Activated T-cell treated with anti-CD3 and anti-CD28 coated beads, Interleukin-2, amount 50 U/mL, for 24 hours (primary cell): ENCODE data around the gene CTDSPL.
"Not testable (repeated sequence)": the region's sequence is repeated elsewhere in the genome, so short reads cannot be mapped to it uniquely, and the experiment has no call there.

Experiments used
- DNase-seq: peaks from one replicate; pipeline ENCODE4 v3.0.0-alpha.2; 2020
- H3K27ac Mint-ChIP-seq: 2 replicates; pipeline ENCODE4 v1.8.0; 2020; ENCODE audit warnings: mild to moderate bottlenecking, mixed read lengths
- H3K27me3 Mint-ChIP-seq: 2 replicates; pipeline ENCODE4 v1.8.0; 2020; ENCODE audit warnings: mixed read lengths
- H3K36me3 Mint-ChIP-seq: 2 replicates; pipeline ENCODE4 v1.8.0; 2020; ENCODE audit warnings: low read depth, mixed read lengths
- H3K4me1 Mint-ChIP-seq: 2 replicates; pipeline ENCODE4 v1.8.0; 2020; ENCODE audit warnings: low read depth, mixed read lengths
- H3K4me3 Mint-ChIP-seq: 2 replicates; pipeline ENCODE4 v1.8.0; 2020; ENCODE audit warnings: mild to moderate bottlenecking, moderate library complexity, mixed read lengths
- H3K9me3 Mint-ChIP-seq: 2 replicates; pipeline ENCODE4 v1.8.0; 2020; ENCODE audit warnings: mixed read lengths

Gene CTDSPL, protein sequence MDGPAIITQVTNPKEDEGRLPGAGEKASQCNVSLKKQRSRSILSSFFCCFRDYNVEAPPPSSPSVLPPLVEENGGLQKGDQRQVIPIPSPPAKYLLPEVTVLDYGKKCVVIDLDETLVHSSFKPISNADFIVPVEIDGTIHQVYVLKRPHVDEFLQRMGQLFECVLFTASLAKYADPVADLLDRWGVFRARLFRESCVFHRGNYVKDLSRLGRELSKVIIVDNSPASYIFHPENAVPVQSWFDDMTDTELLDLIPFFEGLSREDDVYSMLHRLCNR

DNA sequence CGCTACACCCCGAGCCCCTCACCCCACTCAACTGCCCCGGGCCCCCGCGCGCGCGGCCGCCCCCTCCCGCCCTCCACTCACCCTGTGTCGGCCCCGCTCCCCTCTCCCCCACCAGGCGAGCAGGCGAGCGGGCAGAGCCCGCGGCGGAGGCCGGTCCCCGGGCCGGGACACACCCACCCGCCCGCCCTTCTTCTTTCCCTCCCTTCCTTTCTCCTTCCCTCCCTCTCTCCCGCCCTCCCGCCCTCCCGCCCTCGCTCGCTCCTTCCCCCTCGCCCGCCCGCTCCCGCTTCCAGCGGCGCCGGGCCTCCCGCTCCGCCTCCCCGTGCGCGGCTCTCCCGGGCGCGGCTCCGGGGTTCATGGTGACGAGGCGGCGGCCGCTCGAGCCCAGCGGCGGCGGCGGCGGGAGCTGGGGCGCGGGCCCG lies at the start of gene CTDSPL:
TSS of gene CTDSPL (plus strand) at position 261 of the 422 bp plus-strand sequence. CDS start 320 bp downstream, outside the sequence.
- Mint-ChIP-seq H3K4me1 (peaks cover 23% of the 10 kb centered on the region), H3K36me3 (no peaks in the 10 kb centered on the region), H3K9me3 (no peaks in the 10 kb centered on the region), H3K27ac (peak within 1 kb of the TSS; percentile 50), H3K27me3 (peaks cover 21% of the 10 kb centered on the region), H3K4me3 (peak within 1 kb of the TSS; percentile 79)
- peak; percentile 52 for DNase-seq

DNA sequence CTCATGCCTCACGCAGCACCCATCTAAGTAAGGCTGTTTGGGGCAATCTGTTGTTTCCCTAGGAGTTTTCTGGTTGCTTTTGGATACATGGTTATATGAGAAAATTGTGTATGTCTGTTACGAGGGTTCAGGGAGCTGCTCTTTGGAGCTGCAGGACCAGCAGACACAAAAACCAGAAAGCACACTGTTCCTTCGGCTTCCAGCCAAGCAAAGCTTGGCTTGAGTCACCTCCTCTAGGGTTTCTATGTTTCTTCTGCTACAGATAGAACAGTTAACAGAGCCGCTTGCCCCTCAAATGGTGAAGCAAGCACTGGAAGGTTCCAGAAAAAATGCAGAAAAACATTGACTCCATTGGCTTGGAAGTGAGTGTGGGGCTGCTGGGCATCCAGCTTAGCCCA lies 49.2 kb upstream of the CTDSPL start:
- peaks cover 8% of the 10 kb centered on the region for H3K27me3 Mint-ChIP-seq
- no peaks in the 10 kb centered on the region for H3K36me3 Mint-ChIP-seq
- H3K9me3 Mint-ChIP-seq: no peaks in the 10 kb centered on the region
- H3K27ac Mint-ChIP-seq: no peak overlapping the region
- no peaks in the 10 kb centered on the region for H3K4me1 Mint-ChIP-seq
- H3K4me3 Mint-ChIP-seq: no peak overlapping the region
- no peak for DNase-seq

DNA sequence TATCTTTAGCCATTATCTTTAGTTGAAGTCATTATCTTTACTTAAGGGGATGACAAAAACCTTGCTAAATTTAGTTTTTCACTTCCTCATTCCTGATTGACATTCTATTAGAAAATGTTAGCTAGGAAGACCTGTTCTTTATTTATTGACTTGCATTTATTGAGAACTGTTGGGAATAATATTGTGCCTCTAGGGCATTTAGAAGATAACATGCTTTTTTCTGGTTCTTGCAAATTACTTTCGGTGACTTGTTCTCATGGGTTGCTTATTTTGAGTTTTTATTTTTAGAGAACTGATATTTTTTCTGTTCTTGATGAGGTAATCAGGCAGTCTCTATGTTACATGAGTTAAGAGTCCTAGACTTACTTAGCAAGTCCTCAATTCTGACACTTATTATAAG lies 48.3 kb upstream of the CTDSPL start:
- Mint-ChIP-seq H3K36me3 (no peaks in the 10 kb centered on the region), H3K27me3 (peaks cover 11% of the 10 kb centered on the region), H3K4me1 (no peaks in the 10 kb centered on the region), H3K9me3 (no peaks in the 10 kb centered on the region), H3K27ac (no peak overlapping the region), H3K4me3 (no peak overlapping the region)
- DNase-seq: no peak

DNA sequence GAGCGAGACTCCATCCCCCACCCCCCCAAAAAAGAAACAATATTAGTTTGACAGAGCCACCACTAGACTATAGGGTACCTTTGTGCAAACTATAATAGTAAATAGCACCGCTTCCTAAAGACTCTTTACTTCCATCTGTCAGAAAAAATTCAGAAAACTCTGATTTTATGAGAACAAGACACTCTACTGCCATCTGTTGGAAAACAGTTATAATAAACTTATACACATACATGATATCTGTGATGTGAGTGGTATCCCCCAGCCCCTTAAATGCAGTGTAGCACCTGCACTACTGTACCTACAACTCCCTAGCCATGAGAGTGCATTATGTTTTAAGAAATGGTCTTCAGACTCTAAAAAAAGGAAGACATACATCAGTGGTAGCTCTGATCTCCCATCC lies 47.1 kb upstream of the CTDSPL start:
- Mint-ChIP-seq H3K27me3 (peaks cover 8% of the 10 kb centered on the region), H3K27ac (no peak overlapping the region), H3K9me3 (no peaks in the 10 kb centered on the region), H3K36me3 (no peaks in the 10 kb centered on the region), H3K4me3 (no peak overlapping the region), H3K4me1 (no peaks in the 10 kb centered on the region)
- DNase-seq: no peak

DNA sequence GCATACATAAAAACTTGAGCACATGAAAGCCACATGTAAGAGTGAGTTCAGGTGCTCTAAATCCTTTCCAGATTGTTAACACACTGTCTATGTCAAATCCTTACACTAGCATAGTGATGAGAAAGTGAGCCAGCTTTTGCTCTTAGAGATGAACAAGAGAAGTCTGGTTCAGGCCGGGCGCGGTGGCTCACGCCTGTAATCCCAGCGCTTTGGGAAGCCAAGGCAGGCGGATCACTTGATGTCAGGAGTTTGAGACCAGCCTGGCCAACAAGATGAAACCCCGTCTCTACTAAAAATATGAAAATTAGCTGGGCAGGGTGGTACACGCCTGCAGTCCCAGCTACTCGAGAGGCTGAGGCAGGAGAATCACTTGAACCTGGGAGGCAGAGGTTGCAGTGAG lies 46.5 kb upstream of the CTDSPL start:
- not testable (repeated sequence) for H3K36me3 Mint-ChIP-seq, H3K27ac Mint-ChIP-seq, H3K9me3 Mint-ChIP-seq, DNase-seq, H3K27me3 Mint-ChIP-seq, H3K4me3 Mint-ChIP-seq, H3K4me1 Mint-ChIP-seq

DNA sequence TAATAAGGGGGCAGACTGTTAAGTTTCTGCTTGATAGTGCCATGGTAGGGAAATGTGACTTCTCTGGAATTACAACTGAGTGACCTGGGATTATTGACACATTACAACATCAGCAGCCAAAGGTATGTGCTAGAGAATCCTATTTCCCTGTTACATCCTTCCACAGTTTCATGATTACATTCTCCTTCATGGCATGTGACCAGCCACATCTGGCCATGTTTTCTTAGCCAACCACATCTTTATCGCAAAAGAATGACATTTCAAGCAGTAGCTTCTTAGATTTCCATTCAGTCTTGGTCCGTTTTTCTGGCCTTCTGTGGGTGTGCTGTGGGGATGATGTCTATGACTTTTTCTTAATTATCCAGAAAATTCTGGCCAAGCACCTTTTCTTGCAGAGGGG lies 45.4 kb upstream of the CTDSPL start:
- Mint-ChIP-seq H3K4me1 (no peaks in the 10 kb centered on the region), H3K27ac (no peak overlapping the region), H3K36me3 (no peaks in the 10 kb centered on the region), H3K4me3 (no peak overlapping the region), H3K27me3 (peaks cover 8% of the 10 kb centered on the region), H3K9me3 (no peaks in the 10 kb centered on the region)
- DNase-seq: no peak

DNA sequence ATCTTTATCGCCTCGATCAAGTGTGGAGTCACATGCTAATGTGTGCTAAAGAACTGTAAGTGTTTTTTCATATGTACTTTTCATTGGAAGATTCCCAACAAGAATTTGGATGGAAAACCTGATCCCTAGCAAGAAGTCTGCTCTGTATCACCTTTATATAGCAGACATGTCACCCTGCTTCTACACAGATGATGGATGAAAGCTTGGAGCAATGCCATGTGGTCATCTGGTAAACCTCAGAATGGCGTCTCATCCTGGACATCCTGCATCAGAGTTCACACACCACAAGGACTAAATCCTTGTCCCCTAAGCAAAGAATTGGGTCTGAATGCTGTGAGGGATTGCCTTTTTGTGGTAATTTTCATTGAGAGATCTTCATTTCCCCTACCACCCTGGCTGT lies 42.1 kb upstream of the CTDSPL start:
- DNase-seq: no peak
- no peaks in the 10 kb centered on the region for H3K4me1 Mint-ChIP-seq
- H3K27ac Mint-ChIP-seq: no peak overlapping the region
- no peaks in the 10 kb centered on the region for H3K9me3 Mint-ChIP-seq
- H3K36me3 Mint-ChIP-seq: no peaks in the 10 kb centered on the region
- no peak overlapping the region for H3K4me3 Mint-ChIP-seq
- peaks cover 8% of the 10 kb centered on the region for H3K27me3 Mint-ChIP-seq

DNA sequence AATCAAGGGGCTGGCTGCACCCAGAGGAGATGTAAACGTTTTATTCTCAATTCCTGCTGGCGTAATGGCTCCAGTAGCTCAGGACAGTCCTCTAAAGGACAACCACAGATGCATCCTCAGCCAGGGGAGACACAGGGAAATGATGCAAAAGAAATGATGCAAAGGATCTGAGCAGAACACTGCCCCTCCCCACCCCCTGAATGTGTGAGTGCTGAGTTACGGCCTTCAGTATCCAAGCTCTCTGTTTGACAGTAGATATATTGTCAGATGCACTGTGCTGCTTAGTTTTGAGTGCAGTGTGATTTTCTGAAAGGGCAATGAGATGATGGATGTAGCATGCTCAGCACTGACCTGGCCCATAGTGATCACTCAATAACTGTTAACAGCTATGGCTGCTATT lies 41.4 kb upstream of the CTDSPL start:
- Mint-ChIP-seq H3K9me3 (no peaks in the 10 kb centered on the region), H3K27me3 (peaks cover 8% of the 10 kb centered on the region), H3K36me3 (no peaks in the 10 kb centered on the region), H3K4me1 (no peaks in the 10 kb centered on the region), H3K27ac (no peak overlapping the region), H3K4me3 (no peak overlapping the region)
- no peak for DNase-seq

DNA sequence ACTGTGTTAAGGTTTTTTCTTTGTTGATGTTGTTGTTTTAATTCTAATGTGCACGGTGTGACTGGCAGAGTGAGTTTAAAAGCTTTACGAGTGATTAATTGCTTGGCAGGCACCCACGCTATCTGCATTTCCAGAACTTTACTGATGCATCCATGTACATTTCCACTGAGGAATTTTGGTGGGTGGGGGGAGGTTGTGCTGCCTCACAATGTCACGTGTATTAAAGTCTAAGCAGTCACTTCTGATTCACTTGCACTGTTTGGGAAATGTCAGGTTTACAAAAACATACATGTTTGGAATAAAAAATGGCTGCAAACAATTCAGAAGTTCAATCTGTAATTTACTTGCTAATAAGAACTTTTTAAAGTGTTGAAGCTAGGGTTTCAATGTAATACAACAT lies 38.5 kb upstream of the CTDSPL start:
- Mint-ChIP-seq H3K9me3 (no peaks in the 10 kb centered on the region), H3K4me3 (no peak overlapping the region), H3K27me3 (peaks cover 4% of the 10 kb centered on the region), H3K4me1 (no peaks in the 10 kb centered on the region), H3K27ac (no peak overlapping the region), H3K36me3 (no peaks in the 10 kb centered on the region)
- no peak for DNase-seq

DNA sequence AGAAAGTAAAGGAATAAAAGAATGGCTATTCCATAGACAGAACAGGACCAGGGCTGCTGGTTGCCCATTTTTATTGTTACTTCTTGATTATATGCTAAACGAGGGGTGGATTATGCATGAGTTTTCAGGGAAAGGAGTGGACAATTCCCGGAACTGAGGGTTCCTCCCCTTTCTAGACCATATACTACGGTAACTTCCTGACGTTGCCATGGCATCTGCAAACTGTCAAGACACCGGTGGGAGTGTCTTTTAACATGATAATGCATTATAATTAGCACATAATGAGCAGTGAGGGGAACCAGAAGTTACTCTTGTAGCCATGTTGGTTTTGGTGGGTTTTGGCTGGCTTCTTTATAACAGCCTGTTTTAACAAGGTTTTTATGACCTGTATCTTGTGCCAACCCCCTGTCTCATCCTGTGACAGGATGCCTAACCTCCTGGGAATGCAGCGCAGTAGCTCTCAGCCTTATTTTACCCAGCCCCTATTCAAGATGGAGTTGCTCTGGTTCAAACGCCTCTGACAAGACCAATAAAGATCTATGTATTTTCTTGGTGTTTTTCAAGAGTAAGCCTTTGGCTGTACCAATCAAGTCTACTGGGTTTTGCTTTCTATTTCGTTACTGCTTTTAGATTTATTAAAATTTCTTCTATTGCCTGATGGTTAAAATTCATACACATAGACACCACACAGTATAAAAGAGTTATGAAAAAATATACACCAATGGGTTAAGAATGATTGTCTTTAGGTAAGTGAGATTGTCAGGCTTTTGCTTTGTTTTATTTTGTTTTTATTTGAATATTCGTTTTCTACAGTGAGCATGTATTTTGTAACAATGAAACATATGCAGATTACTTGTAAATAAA lies 37.4 kb upstream of the CTDSPL start:
- no peak overlapping the region for H3K27ac Mint-ChIP-seq
- DNase-seq: no peak
- H3K9me3 Mint-ChIP-seq: no peaks in the 10 kb centered on the region
- H3K27me3 Mint-ChIP-seq: peaks cover 14% of the 10 kb centered on the region
- no peaks in the 10 kb centered on the region for H3K36me3 Mint-ChIP-seq
- no peak overlapping the region for H3K4me3 Mint-ChIP-seq
- H3K4me1 Mint-ChIP-seq: no peaks in the 10 kb centered on the region

DNA sequence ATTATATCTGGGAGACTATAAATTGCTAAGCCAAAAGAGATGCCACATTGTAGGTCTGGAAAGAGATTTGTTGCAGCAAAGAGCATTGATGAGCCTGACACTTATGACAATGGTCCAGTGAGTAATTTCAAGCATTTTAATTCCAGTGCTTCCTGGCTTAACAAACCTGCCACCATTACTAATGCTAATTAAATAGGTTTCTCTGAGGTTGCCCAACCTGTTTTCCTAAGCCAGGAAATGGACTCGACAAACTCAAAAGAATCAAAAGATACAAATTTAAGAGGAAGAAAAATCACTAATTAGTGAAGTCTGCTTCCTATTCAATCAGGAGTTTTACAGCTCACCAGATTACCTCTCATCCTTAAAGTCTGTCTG lies 36.7 kb upstream of the CTDSPL start:
- H3K36me3 Mint-ChIP-seq: no peaks in the 10 kb centered on the region
- no peak overlapping the region for H3K4me3 Mint-ChIP-seq
- peaks cover 14% of the 10 kb centered on the region for H3K27me3 Mint-ChIP-seq

DNA sequence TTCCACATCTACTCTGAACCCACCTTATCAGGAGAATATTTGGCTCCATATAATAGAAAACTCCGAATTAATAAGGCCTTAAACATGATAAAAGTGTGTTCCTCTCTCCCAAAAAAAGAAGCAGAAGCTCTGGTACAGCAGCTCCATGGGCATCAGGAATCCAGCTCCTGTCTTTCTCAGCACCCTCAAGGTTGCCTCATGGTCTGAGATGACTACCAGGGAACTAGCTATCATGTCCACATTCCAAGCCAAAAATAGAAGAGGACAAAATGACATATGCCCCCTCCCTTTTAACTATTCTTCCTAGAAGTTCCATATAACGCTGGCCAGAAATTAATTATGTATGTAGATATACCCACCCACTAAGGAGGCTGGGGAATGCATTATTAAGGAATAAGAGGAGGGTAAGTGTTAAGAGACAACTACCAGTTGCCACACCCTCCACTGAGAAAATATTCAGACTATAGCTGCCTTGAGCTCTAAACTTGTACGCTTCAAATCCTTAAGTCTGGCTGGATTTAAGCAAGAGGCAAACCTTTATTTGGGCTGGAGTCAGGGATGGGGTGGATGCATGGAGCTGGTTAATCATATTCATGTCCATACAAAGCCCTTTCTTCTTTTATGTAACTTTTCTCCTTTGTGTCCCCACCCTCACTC lies 35.8 kb upstream of the CTDSPL start:
- H3K4me1 Mint-ChIP-seq: no peaks in the 10 kb centered on the region
- peaks cover 14% of the 10 kb centered on the region for H3K27me3 Mint-ChIP-seq
- no peak for DNase-seq
- no peak overlapping the region for H3K27ac Mint-ChIP-seq
- H3K4me3 Mint-ChIP-seq: no peak overlapping the region
- H3K9me3 Mint-ChIP-seq: no peaks in the 10 kb centered on the region
- no peaks in the 10 kb centered on the region for H3K36me3 Mint-ChIP-seq

More for the DNA sequence above, 36.7 kb upstream of the CTDSPL start:
- Mint-ChIP-seq H3K4me1 (no peaks in the 10 kb centered on the region), H3K9me3 (no peaks in the 10 kb centered on the region), H3K27ac (no peak overlapping the region)
- no peak for DNase-seq

DNA sequence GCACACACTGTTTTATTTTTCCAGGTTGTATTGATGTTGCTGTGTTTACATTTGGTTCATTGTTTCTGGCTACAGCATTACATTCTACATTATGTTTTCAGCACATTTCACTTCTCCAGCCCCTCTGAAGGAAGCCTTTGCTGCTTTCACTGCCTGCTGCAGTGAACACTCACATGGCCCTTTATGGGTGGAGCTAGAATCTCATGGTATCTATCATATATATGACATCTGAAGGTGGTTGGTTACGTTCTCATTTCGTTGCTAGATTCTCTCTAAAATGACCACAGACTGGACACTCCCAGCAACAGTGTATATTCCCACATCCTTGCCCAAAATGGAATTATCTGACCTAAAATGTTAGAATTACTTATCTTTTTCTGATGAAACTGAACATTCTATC lies 35.2 kb upstream of the CTDSPL start:
- Mint-ChIP-seq H3K27me3 (peaks cover 14% of the 10 kb centered on the region), H3K36me3 (no peaks in the 10 kb centered on the region), H3K9me3 (no peaks in the 10 kb centered on the region), H3K4me3 (no peak overlapping the region), H3K4me1 (no peaks in the 10 kb centered on the region), H3K27ac (no peak overlapping the region)
- no peak for DNase-seq

DNA sequence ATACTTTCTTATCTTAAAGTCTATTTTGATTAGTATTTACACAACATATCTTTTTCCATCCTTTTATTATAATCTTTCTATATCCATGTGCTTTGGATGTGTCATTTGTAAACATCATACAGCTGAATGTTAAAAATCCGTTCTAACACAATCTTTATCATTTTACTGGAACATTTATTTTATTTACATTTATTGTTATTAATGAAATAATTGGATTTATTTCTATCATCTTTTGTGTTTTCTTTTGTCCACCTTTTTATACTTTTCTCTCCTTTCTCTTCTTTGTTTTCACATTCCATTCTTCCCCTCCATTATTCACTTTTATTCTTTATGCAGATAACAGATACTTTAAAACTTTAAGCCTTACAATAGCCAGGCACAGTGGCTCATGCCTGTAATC lies 34.7 kb upstream of the CTDSPL start:
- H3K27ac Mint-ChIP-seq: no peak overlapping the region
- H3K27me3 Mint-ChIP-seq: peaks cover 14% of the 10 kb centered on the region
- no peaks in the 10 kb centered on the region for H3K36me3 Mint-ChIP-seq
- H3K4me3 Mint-ChIP-seq: no peak overlapping the region
- no peak for DNase-seq
- no peaks in the 10 kb centered on the region for H3K4me1 Mint-ChIP-seq
- H3K9me3 Mint-ChIP-seq: no peaks in the 10 kb centered on the region

DNA sequence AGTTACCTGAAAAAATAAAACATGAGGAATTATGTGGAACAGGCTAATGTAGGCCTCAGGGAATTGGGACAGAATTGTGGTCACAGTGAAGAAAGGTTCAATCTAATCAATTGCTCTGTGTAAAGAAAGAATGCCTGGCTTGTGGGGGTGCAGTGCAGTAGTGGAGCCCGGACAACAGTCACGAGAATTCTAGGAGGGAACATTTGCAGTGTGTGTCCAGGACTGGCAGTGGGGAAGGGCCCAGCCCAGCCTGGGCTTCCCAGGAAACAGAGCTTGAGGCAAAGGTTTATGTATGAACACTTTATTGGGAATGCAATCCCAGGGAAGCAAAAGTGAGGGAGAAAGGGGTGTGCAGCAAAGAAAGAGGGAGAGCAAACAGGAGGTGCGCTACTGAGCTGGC lies 29.2 kb upstream of the CTDSPL start:
- Mint-ChIP-seq H3K4me1 (no peaks in the 10 kb centered on the region), H3K27me3 (peaks cover 9% of the 10 kb centered on the region), H3K27ac (no peak overlapping the region), H3K4me3 (no peak overlapping the region), H3K9me3 (no peaks in the 10 kb centered on the region), H3K36me3 (no peaks in the 10 kb centered on the region)
- DNase-seq: no peak
